ENCODE data around the gene ATP8B3. TPM values are rescaled to one million over a fixed set of nuclear protein-coding genes. Genes with fewer than 3 reads are reported as not detected.
A peak's percentile ranks its signal among the peaks of the same experiment; 100 is the strongest.

ATP8B3 gene
- total and polyA plus RNA-seq, 2 donors (not counting 1 experiment from before 2014, with no cell fraction given) = 2.3 to 3.0 TPM

- Histone ChIP-seq H3K4me2 (ENCODE audit: extremely low read depth, insufficient read depth, low read length) (no peak overlapping the region), H3K4me1 (ENCODE audit: control insufficient read depth, extremely low read depth, insufficient read depth, low read length) (no peaks in the 10 kb centered on the region), H3K9me3 (ENCODE audit: control insufficient read depth, insufficient read depth, low read depth, low read length) (no peaks in the 10 kb centered on the region), H3K27ac (ENCODE audit: insufficient read depth, low read length) (no peak overlapping the region), H3K79me2 (ENCODE audit: control insufficient read depth, insufficient read depth, low read length) (no peaks in the 10 kb centered on the region), H3K4me3 (replicated peaks in 1 of 4; ENCODE audit: control extremely low read depth in 1 of 4, insufficient read depth in 1 of 4, low read depth in 3 of 4, low read length in 4 of 4) (no peak overlapping the region), H2AFZ (ENCODE audit: low read length) (no peak overlapping the region), H4K20me1 (ENCODE audit: control insufficient read depth, extremely low read depth, insufficient read depth, low read length) (no peaks in the 10 kb centered on the region), H3K36me3 (ENCODE audit: control insufficient read depth, insufficient read depth, low read length) (no peaks in the 10 kb centered on the region), H3K27me3 (ENCODE audit: control insufficient read depth, insufficient read depth, low read length) (no peaks in the 10 kb centered on the region), H3K9ac (ENCODE audit: insufficient read depth, low read length) (no peak overlapping the region)
- DNase-seq (ENCODE audit: low read depth in 2 of 2) = no peak
- TF ChIP-seq EZH2 (IDR thresholded peaks at IDR 0.05; ENCODE audit: low read length, missing control alignments) (no peak), CTCF (conservative IDR thresholded peaks at IDR 0.05 in 1 of 2, IDR thresholded peaks at IDR 0.05 in 1 of 2; ENCODE audit: low read depth in 1 of 2, low read length in 2 of 2) (no peak)
Observed at GRCh38 chr19:1796395-1797142, 15.5 kb downstream of the ATP8B3 start.

- H3K36me3 ChIP-seq (ENCODE audit: control insufficient read depth, insufficient read depth, low read length) = no peaks in the 10 kb centered on the region
- H3K4me1 ChIP-seq (ENCODE audit: control insufficient read depth, extremely low read depth, insufficient read depth, low read length) = no peaks in the 10 kb centered on the region
- H3K79me2 ChIP-seq (ENCODE audit: control insufficient read depth, insufficient read depth, low read length) = no peaks in the 10 kb centered on the region
- no peaks in the 10 kb centered on the region for H4K20me1 ChIP-seq (ENCODE audit: control insufficient read depth, extremely low read depth, insufficient read depth, low read length)
- TF ChIP-seq EZH2 (IDR thresholded peaks at IDR 0.05; ENCODE audit: low read length, missing control alignments) (no peak), CTCF (conservative IDR thresholded peaks at IDR 0.05 in 1 of 2, IDR thresholded peaks at IDR 0.05 in 1 of 2; ENCODE audit: low read depth in 1 of 2, low read length in 2 of 2) (no peak)
- H2AFZ ChIP-seq (ENCODE audit: low read length) = no peak overlapping the region
- DNase-seq (ENCODE audit: low read depth in 2 of 2) = peak in 1 of 2 donors; percentile 23
- H3K27ac ChIP-seq (ENCODE audit: insufficient read depth, low read length) = no peak overlapping the region
- H3K4me3 ChIP-seq (replicated peaks in 1 of 4; ENCODE audit: control extremely low read depth in 1 of 4, insufficient read depth in 1 of 4, low read depth in 3 of 4, low read length in 4 of 4) = no peak overlapping the region
- H3K9me3 ChIP-seq (ENCODE audit: control insufficient read depth, insufficient read depth, low read depth, low read length) = no peaks in the 10 kb centered on the region
- H3K27me3 ChIP-seq (ENCODE audit: control insufficient read depth, insufficient read depth, low read length) = no peaks in the 10 kb centered on the region
- no peak overlapping the region for H3K9ac ChIP-seq (ENCODE audit: insufficient read depth, low read length)
- H3K4me2 ChIP-seq (ENCODE audit: extremely low read depth, insufficient read depth, low read length) = no peak overlapping the region
Observed at GRCh38 chr19:1794424-1795172, 17.5 kb downstream of the ATP8B3 start.

GRCh38 chr19:1791879-1792278 lies 20.2 kb downstream of the ATP8B3 start:
- no peaks in the 10 kb centered on the region for H4K20me1 ChIP-seq (ENCODE audit: control insufficient read depth, extremely low read depth, insufficient read depth, low read length)
- no peaks in the 10 kb centered on the region for H3K36me3 ChIP-seq (ENCODE audit: control insufficient read depth, insufficient read depth, low read length)
- no peak overlapping the region for H3K9ac ChIP-seq (ENCODE audit: insufficient read depth, low read length)
- H3K27me3 ChIP-seq (ENCODE audit: control insufficient read depth, insufficient read depth, low read length) = no peaks in the 10 kb centered on the region
- H3K9me3 ChIP-seq (ENCODE audit: control insufficient read depth, insufficient read depth, low read depth, low read length) = no peaks in the 10 kb centered on the region
- no peak overlapping the region for H3K4me3 ChIP-seq (replicated peaks in 1 of 4; ENCODE audit: control extremely low read depth in 1 of 4, insufficient read depth in 1 of 4, low read depth in 3 of 4, low read length in 4 of 4)
- H3K4me1 ChIP-seq (ENCODE audit: control insufficient read depth, extremely low read depth, insufficient read depth, low read length) = no peaks in the 10 kb centered on the region
- H3K27ac ChIP-seq (ENCODE audit: insufficient read depth, low read length) = no peak overlapping the region
- TF ChIP-seq EZH2 (IDR thresholded peaks at IDR 0.05; ENCODE audit: low read length, missing control alignments) (no peak), CTCF (conservative IDR thresholded peaks at IDR 0.05 in 1 of 2, IDR thresholded peaks at IDR 0.05 in 1 of 2; ENCODE audit: low read depth in 1 of 2, low read length in 2 of 2) (no peak)
- no peak for DNase-seq (ENCODE audit: low read depth in 2 of 2)
- H2AFZ ChIP-seq (ENCODE audit: low read length) = no peak overlapping the region
- no peaks in the 10 kb centered on the region for H3K79me2 ChIP-seq (ENCODE audit: control insufficient read depth, insufficient read depth, low read length)
- no peak overlapping the region for H3K4me2 ChIP-seq (ENCODE audit: extremely low read depth, insufficient read depth, low read length)

Measured in fibroblast of lung (primary cell).